NCI-H345 (cell line): ENCODE results near the gene ANGEL1.

Experiments used
- DNase-seq: peaks from one replicate; lab custom pipeline; 2025; lab: John Stamatoyannopoulos, UW

The ANGEL1 gene

DNA sequence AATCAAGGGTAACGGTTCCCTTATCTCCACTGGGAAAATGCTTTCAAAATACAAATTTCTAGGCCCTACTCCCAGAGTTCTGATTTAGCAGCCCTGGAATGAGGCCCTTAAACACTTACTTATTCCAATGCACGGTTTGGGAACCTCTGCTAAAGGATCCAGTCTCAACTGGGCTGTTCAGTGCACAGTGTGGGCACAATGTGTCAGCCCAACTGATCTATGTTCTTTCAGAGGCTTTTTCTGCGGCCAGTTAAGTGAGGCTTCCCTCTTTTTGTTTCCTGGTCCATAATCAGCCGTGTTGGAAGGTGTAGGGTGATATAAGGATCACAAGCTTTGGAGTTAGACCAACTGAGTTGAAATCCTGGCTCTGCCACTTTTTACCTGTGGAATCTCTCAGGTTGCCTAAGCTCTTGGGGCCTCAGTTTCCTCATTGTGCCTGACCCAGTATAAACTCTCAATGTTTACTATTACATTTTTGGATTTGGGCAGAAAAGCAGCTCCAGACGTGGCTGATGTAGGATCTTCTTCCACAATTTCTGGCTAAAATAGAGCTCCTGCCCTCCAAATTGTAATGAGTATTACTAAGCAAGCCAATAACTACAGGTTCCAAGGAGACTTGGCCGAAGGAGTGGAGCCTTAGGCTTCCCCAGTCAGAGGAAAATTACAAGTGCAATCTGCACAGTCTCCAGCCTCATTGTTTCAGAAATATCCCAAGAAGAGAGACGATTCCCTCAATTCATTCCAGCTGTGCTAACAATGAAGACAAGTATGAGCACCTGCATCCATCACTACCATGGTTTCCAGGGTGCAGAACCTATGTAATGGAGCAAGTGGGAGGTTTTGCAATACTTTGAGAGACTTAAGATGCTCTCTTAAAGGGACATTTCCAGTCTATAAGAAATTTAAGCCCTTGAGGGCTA lies 2.3 kb upstream of the ANGEL1 start:
- no peak for DNase-seq

DNA sequence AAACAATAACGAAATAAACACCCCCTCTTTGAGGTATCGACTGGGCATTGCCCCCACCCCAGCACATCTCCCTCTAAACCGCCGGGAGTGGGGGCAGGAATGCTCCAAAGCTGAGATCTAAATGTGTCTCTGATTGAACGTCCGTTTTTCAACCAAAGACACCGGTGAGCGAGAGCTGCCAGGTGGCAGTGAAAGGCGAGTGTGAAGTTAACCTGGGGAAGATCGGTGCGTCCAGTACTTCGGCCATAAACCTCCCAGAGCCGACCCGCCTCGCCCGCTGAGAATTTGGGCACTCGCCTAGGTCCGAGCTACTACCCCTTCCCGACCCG lies 625 bp downstream of the ANGEL1 start:
- no peak for DNase-seq

- no peak for DNase-seq
Observed at GRCh38 chr14:76811561-76811960, 1.1 kb downstream of the ANGEL1 start.

GRCh38 chr14:76810953-76811400 lies 1.7 kb downstream of the ANGEL1 start:
- DNase-seq: no peak

- no peak for DNase-seq
Observed at GRCh38 chr14:76810525-76810924, 2.2 kb downstream of the ANGEL1 start.

DNA sequence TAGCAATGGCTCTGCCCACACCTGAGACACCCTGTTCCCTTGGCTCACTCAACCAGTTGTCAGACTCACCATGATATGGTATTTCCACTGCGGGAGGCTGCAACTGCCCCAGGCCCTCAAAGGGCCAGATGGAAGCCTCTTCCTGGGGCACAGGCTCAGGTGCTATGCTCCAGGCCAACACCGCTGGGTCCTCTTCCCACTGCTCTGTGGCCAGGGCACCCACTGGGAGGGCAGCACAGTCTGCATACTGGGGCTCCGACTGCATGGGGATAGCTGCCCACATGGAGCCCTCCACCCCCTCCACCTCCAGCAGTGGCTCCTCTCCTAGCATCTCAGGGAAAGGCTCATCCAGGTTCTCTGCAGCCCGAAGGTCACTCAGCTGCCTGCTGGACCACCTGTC lies 3.7 kb downstream of the ANGEL1 start:
- no peak for DNase-seq

DNA sequence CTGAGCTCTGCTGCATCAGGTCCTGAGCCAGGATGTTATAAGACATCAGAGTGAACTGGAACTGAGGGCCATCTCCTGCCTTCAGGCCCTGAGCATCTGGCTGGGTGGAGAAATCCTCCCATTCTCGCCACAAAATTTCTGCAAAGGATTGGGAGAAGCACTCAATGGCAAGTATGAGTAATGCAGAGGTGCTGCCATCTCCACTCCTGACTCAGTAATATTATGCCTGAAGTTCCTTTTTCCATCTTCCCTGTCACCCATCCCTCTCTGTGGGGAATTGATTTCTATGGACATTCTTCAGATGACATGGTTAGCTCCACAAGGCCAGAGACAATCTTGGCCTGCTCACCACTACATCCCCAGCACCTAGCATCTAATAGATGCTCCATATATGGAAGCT lies 4.7 kb downstream of the ANGEL1 start:
- no peak for DNase-seq

GRCh38 chr14:76806446-76806845 lies 6.2 kb downstream of the ANGEL1 start:
- no peak for DNase-seq

DNA sequence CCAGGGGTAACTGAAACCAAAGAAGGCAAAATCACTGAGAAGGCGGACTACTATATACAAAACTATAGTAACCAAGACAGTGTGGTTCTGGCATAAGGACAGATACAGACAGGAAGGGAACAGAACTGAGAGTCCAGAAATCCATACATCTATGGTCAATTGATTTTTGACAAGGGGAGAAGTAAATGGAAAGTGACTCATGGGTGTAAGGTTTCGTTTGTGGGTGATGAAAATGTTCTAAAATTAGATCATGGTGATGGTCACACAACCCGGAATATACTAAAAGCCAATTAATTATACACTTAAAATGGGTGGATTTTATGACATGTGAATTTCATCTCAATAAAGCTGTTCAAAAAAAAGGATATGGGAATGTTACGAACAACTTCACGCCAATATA lies 18.7 kb downstream of the ANGEL1 start:
- DNase-seq: no peak

GRCh38 chr14:76793324-76793723 lies 19.4 kb downstream of the ANGEL1 start:
- no peak for DNase-seq

GRCh38 chr14:76792422-76792821 lies 20.3 kb downstream of the ANGEL1 start:
- no peak for DNase-seq

- DNase-seq: no peak
Observed at GRCh38 chr14:76786601-76787000, 26.1 kb downstream of the ANGEL1 start.

DNA sequence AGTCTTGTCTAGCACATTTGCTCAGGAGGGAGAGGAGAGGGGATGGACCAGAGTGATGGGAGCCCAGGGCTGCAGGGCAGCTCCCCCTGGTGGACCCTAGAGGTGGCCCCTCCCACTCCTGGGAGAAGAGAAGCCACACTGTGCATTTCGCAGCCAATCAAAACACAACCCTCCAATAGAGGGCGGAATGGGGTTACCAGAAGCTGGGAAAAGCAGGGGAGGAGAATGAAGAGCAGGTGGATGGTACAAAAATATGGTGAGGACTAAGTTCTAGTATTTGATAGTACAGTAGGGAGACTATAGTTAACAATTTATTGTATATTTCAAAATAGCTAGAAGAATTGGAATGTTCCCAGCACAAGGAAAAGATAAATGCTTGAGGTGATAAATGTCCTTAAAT lies 27.8 kb downstream of the ANGEL1 start:
- DNase-seq: peak; percentile 66

GRCh38 chr14:76784266-76784874 lies 28.3 kb downstream of the ANGEL1 start:
- no peak for DNase-seq

DNA sequence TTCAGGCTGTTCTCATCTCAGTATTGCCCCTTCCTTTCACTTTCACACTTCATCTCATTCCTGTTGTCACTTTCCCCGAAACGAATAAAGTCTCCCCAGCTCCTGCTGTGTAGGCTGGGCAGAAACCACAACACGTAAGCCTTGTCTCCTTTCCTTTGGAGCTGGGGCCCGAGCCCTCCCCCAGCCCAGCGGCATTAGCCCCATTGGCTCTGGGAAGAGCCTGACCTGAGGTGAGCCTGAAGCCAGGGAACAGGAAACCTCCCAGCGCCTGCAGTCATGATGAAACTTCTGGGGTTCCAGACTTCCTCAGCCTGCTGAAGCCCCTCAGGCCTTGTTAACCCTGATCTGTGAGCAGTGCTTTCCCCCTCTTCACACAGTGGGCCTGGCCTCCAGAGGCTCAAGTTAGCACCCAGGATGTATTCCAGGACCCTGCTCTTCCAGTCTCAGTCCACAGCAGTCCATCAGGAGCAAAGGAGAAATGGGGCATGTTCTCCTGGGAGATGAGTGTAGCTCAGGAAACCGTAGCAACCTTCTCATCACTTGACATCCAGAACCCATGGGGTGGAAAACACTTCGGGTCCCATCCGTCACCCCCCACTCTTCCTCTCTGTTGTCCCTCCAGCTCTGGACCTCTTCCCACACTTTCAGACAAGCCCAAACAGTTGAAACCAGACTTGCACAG lies 29.7 kb downstream of the ANGEL1 start:
- no peak for DNase-seq

DNA sequence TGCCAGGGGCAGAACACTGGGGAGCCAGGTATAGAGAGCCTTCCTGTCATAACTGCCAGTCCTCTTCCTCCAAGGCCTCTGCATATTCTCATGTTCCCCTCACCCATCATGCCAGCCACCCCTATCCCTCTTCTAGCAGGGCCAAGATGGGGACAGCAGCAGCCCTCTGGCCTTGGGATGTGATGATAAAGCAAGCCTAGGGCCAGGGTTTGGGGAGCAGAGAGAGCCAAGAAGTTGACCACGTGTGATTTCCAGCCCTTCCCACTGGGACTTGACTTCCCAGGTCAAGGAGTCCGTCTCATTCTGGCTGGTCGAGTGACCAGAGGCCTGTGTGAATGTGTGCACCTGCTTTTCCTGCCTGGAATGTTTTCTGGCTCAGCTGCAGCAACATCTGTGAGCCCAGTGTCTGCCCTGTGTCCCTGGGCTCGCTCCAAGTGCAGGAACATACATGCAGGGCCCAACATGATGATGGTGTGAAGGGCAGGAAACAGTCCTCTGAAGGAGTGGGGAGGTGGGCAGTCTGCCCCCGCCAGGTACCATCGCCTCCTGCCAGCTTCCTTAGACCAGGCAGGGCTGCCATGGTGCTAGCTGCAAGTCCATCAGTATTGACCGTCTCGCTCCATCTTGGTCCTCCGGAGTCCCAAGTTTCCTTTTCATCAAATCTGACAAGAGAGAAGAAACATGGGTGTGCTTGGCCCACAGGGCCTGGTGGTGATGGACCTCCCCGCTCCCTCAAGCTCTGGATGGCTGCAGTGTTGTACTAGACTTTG lies 30.4 kb downstream of the ANGEL1 start:
- DNase-seq: no peak

DNA sequence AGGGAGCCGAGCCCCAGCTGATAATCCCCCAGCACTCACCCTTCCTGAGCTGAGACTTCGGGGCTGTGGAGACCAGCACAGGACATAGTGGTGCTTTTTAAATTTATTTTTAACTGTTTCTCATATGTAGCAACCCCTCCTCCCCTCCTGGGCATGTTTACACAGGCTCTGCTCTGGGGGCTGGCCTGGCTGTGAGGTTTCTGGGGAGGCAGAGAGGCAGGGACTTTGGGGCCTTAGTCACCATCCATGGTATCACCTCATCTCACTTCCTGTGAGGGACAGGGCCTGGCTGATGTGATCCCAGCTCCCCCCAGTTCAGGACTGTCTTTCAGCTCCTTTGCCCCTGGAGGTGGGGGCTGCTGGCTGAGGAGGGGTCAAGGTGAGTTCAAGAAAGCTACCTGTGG lies 31.0 kb downstream of the ANGEL1 start:
- no peak for DNase-seq

DNA sequence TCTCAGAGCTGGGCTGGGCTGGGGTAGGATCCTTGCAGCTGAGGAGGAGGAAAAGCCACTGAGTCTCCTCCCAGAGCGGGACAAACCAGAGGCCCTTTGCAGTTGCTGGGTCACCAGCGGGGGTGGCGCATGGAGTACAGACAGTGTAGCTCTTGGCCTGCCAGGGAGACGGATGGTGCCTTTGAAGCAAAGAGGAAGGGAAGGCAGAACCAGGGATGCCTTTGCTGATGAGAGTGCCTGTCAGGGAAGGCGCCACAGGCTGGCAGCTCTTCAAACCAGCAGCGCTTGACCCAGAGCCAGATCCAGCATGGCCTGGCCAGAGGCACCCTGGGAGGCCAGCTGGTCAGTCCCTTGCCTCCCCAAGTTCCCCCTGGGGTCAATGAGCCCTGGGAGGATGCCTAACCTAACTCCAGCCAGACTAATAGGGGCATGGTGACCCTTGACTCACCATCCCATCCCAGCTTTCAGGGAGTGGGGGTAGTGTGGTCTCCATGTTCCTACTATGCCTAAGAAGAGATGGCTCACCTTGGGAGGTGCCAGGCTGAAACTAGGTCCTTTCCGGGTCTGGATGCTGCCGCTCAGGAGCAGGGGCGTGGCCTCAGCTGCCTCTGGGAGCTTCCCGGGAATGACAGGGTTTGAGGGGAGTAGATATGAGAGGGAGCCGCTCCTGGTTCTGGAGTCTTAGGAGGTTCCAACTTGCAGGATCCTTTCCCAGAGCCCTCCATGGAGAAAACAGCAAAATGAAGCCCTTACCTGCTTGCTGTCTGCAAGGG lies 31.6 kb downstream of the ANGEL1 start:
- no peak for DNase-seq

GRCh38 chr14:76780360-76780759 lies 32.3 kb downstream of the ANGEL1 start:
- no peak for DNase-seq

- no peak for DNase-seq
Observed at GRCh38 chr14:76780058-76780345, 32.7 kb downstream of the ANGEL1 start.

GRCh38 chr14:76779221-76780057 lies 33.2 kb downstream of the ANGEL1 start:
- no peak for DNase-seq
